Brain microvascular endothelial cell (primary cell): Measurements from ENCODE around the gene GNB1L.

Experiments used
- DNase-seq: peaks from one replicate; pipeline ENCODE4 v3.0.0-alpha.2; 2020
- H3K27ac ChIP-seq: fragments of 250-450 bp; sonication (Bioruptor Pico); 2 replicates; pipeline ENCODE4 v1.5.1; 2020; ENCODE audit warnings: mild to moderate bottlenecking, moderate library complexity
- H3K27me3 ChIP-seq: fragments of 250-450 bp; sonication (Bioruptor Pico); replicated peaks from 2 replicates; pipeline ENCODE4 v1.5.1; 2020; ENCODE audit warnings: mild to moderate bottlenecking
- H3K36me3 ChIP-seq: fragments of 250-450 bp; sonication (Bioruptor Pico); replicated peaks from 2 replicates; pipeline ENCODE4 v1.5.1; 2020; ENCODE audit warnings: mild to moderate bottlenecking
- H3K4me3 ChIP-seq: 2 replicates; pipeline ENCODE4 v1.5.1; 2011; ENCODE audit warnings: low read depth, mild to moderate bottlenecking, control low read depth, low read length, moderate library complexity
- CTCF ChIP-seq: IDR thresholded peaks from 2 replicates; pipeline ENCODE4 v1.5.1; 2011; ENCODE audit warnings: low read depth, mild to moderate bottlenecking, moderate library complexity, low read length, control low read depth, inconsistent platforms; ENCODE audit errors: missing control alignments
- in situ Hi-C: cut with HindIII; loops from 2 replicates; pipeline ENCODE4 v1.10.0; 2017; ENCODE audit warnings: low sequenced_read_pairs, low pct_ligation_motif_present

Gene GNB1L

GRCh38 chr22:19789406-19789805 is 65.3 kb downstream of the GNB1L start:
- Histone ChIP-seq H3K4me3 (no peak overlapping the region), H3K27me3 (no peaks in the 10 kb centered on the region), H3K36me3 (no peaks in the 10 kb centered on the region), H3K27ac (no peak overlapping the region)
- no peak for DNase-seq
- in situ Hi-C loops: no loop called here
- no peak for TF ChIP-seq CTCF

- no peak for DNase-seq
- Histone ChIP-seq H3K27me3 (no peaks in the 10 kb centered on the region), H3K27ac (no peak overlapping the region), H3K36me3 (no peaks in the 10 kb centered on the region), H3K4me3 (no peak overlapping the region)
- TF ChIP-seq CTCF: no peak
- in situ Hi-C loops: no loop called here
Observed at GRCh38 chr22:19788661-19789225, 65.9 kb downstream of the GNB1L start.

GRCh38 chr22:19787849-19788141 is 66.9 kb downstream of the GNB1L start:
- in situ Hi-C loops: no loop called here
- no peak for TF ChIP-seq CTCF
- H3K27ac ChIP-seq: no peak overlapping the region
- no peak for DNase-seq
- no peaks in the 10 kb centered on the region for H3K27me3 ChIP-seq
- no peak overlapping the region for H3K4me3 ChIP-seq
- H3K36me3 ChIP-seq: no peaks in the 10 kb centered on the region

GRCh38 chr22:19786959-19787848 is 67.5 kb downstream of the GNB1L start:
- no peaks in the 10 kb centered on the region for H3K36me3 ChIP-seq
- in situ Hi-C loops: no loop called here
- no peak overlapping the region for H3K4me3 ChIP-seq
- no peak for DNase-seq
- H3K27me3 ChIP-seq: no peaks in the 10 kb centered on the region
- H3K27ac ChIP-seq: no peak overlapping the region
- TF ChIP-seq CTCF: no peak

- H3K27ac ChIP-seq: no peak overlapping the region
- no peak overlapping the region for H3K4me3 ChIP-seq
- H3K36me3 ChIP-seq: no peaks in the 10 kb centered on the region
- H3K27me3 ChIP-seq: no peaks in the 10 kb centered on the region
- TF ChIP-seq CTCF: no peak
- in situ Hi-C loops: no loop called here
- no peak for DNase-seq
Observed at GRCh38 chr22:19786264-19786585, 68.4 kb downstream of the GNB1L start.
